Thymus (tissue), 11 donors: ENCODE measurements around the gene MYBPC2. TPM values are rescaled to one million over a fixed set of nuclear protein-coding genes. Genes with fewer than 3 reads are reported as not detected.
A peak's percentile ranks its signal among the peaks of the same experiment; 100 is the strongest.
"Not testable (repeated sequence)": the region's sequence is repeated elsewhere in the genome, so short reads cannot be mapped to it uniquely, and the experiment has no call there.

ENCODE experiments used
- DNase-seq, 9 donors: peaks; one replicate each; pipeline ENCODE4 v3.0.0-alpha.2; 2013; ENCODE audit warnings: low spot score in 9 of 9, low read depth in 6 of 9, missing footprints in 1 of 9
- H3K27ac ChIP-seq, 2 donors: one replicate each; pipeline ENCODE4 v1.5.1; 2013; ENCODE audit warnings: control low read depth in 1 of 2, low read depth in 1 of 2, low read length in 1 of 2, mild to moderate bottlenecking in 1 of 2, moderate library complexity in 1 of 2
- H3K27me3 ChIP-seq, 2 donors: one replicate each; pipeline ENCODE4 v1.5.1; 2013; ENCODE audit warnings: low read length in 1 of 2; ENCODE audit not compliant: control insufficient read depth in 2 of 2, insufficient read depth in 1 of 2
- H3K36me3 ChIP-seq, 2 donors: one replicate each; pipeline ENCODE4 v1.5.1; 2013; ENCODE audit warnings: low read length in 1 of 2, mild to moderate bottlenecking in 1 of 2, moderate library complexity in 1 of 2; ENCODE audit not compliant: control insufficient read depth in 2 of 2, insufficient read depth in 2 of 2
- H3K4me1 ChIP-seq, 2 donors: one replicate each; pipeline ENCODE4 v1.5.1; 2013; ENCODE audit warnings: low read length in 2 of 2; ENCODE audit not compliant: control insufficient read depth in 2 of 2, insufficient read depth in 2 of 2
- H3K4me3 ChIP-seq, 2 donors: one replicate each; pipeline ENCODE4 v1.5.1; 2013; ENCODE audit warnings: low read length in 2 of 2, control low read depth in 1 of 2, mild to moderate bottlenecking in 1 of 2
- H3K9me3 ChIP-seq, 2 donors: one replicate each; pipeline ENCODE4 v1.5.1; 2013; ENCODE audit warnings: low read length in 1 of 2, mild to moderate bottlenecking in 1 of 2; ENCODE audit not compliant: control insufficient read depth in 2 of 2, insufficient read depth in 1 of 2
- WGBS: extraction: QIAGEN DNeasy Blood & Tissue Kit; methylation state at CpG from one replicate; pipeline ENCODE4 v1.1.7; 2013; 5-methylcytosine and 5-hydroxymethylcytosine counted together
- polyA plus RNA-seq: library from polyadenylated mRNA; stranded (reverse); fragments of 200-250 nt; gene quantifications from one replicate; pipeline ENCODE4 v1.2.3, GENCODE V29; 2013
- total RNA-seq: library from RNA; stranded (reverse); fragments of 120-200 nt; gene quantifications from one replicate; pipeline ENCODE4 v1.2.4, GENCODE V29; 2013
- donor health status: healthy.

The MYBPC2 gene
- total and polyA plus RNA-seq, 2 donors = 1.8 to 7.0 TPM

GRCh38 chr19:50431343-50432220 is 1.1 kb upstream of the MYBPC2 start:
- Histone ChIP-seq H3K4me1 (peaks cover 3 to 22% of the 10 kb centered on the region in 2 donors), H3K9me3 (no peaks in the 10 kb centered on the region), H3K27ac (peak overlapping the region; percentile 74 to 75), H3K4me3 (peak overlapping the region; percentile 56 to 65), H3K36me3 (no peaks in the 10 kb centered on the region), H3K27me3 (peaks cover 40 to 88% of the 10 kb centered on the region in 2 donors)
- 2% methylated on average over 54 of the region's 54 CpGs for WGBS
- peak; percentile 63 to 88 (median 72) for DNase-seq

- H3K27ac ChIP-seq = peak overlapping the region in 1 of 2 donors; percentile 68
- H3K9me3 ChIP-seq = no peaks in the 10 kb centered on the region
- peaks cover 3 to 15% of the 10 kb centered on the region in 2 donors for H3K4me1 ChIP-seq
- WGBS = 91% methylated on average over 19 of the region's 19 CpGs
- no peak for DNase-seq
- peak overlapping the region in 1 of 2 donors; percentile 26 for H3K4me3 ChIP-seq
- peaks cover 33 to 78% of the 10 kb centered on the region in 2 donors for H3K27me3 ChIP-seq
- H3K36me3 ChIP-seq = no peaks in the 10 kb centered on the region
Observed at GRCh38 chr19:50433201-50434180, 799 bp downstream of the MYBPC2 start.

GRCh38 chr19:50434525-50434924 is 1.8 kb downstream of the MYBPC2 start:
- WGBS = 69% methylated on average over 12 of the region's 12 CpGs
- H3K27ac ChIP-seq = no peak overlapping the region
- H3K27me3 ChIP-seq = peaks cover 33 to 67% of the 10 kb centered on the region in 2 donors
- H3K4me1 ChIP-seq = peaks cover 3 to 14% of the 10 kb centered on the region in 2 donors
- DNase-seq = no peak
- H3K9me3 ChIP-seq = no peaks in the 10 kb centered on the region
- H3K36me3 ChIP-seq = no peaks in the 10 kb centered on the region
- no peak overlapping the region for H3K4me3 ChIP-seq

GRCh38 chr19:50435221-50435620 is 2.5 kb downstream of the MYBPC2 start:
- no peak overlapping the region for H3K4me3 ChIP-seq
- no peaks in the 10 kb centered on the region for H3K36me3 ChIP-seq
- peaks cover 3 to 14% of the 10 kb centered on the region in 2 donors for H3K4me1 ChIP-seq
- no peaks in the 10 kb centered on the region for H3K9me3 ChIP-seq
- 94% methylated on average over 17 of the region's 17 CpGs for WGBS
- no peak overlapping the region for H3K27ac ChIP-seq
- no peak for DNase-seq
- H3K27me3 ChIP-seq = peaks cover 29 to 62% of the 10 kb centered on the region in 2 donors

- Histone ChIP-seq H3K9me3 (no peaks in the 10 kb centered on the region), H3K27me3 (peaks cover 28 to 58% of the 10 kb centered on the region in 2 donors), H3K4me3 (no peak overlapping the region), H3K4me1 (peaks cover 3 to 14% of the 10 kb centered on the region in 2 donors), H3K27ac (no peak overlapping the region), H3K36me3 (no peaks in the 10 kb centered on the region)
- 89% methylated on average over 12 of the region's 12 CpGs for WGBS
- no peak for DNase-seq
Observed at GRCh38 chr19:50435627-50436026, 2.9 kb downstream of the MYBPC2 start.

- peaks cover 0 to under 1% of the 10 kb centered on the region in 2 donors for H3K4me1 ChIP-seq
- no peak for DNase-seq
- no peak overlapping the region for H3K27ac ChIP-seq
- peaks cover 13 to 37% of the 10 kb centered on the region in 2 donors for H3K27me3 ChIP-seq
- H3K36me3 ChIP-seq = no peaks in the 10 kb centered on the region
- no peaks in the 10 kb centered on the region for H3K9me3 ChIP-seq
- 97% methylated on average over 5 of the region's 5 CpGs for WGBS
- H3K4me3 ChIP-seq = no peak overlapping the region
Observed at GRCh38 chr19:50437862-50438449, 5.3 kb downstream of the MYBPC2 start.

- WGBS = 93% methylated on average over 2 of the region's 2 CpGs
- H3K27ac ChIP-seq, H3K4me3 ChIP-seq, H3K36me3 ChIP-seq, DNase-seq, H3K9me3 ChIP-seq, H3K4me1 ChIP-seq: not testable (repeated sequence)
- peaks cover 3 to 25% of the 10 kb centered on the region in 2 donors for H3K27me3 ChIP-seq
Observed at GRCh38 chr19:50439130-50439529, 6.4 kb downstream of the MYBPC2 start.

GRCh38 chr19:50444059-50444458 is 11.4 kb downstream of the MYBPC2 start:
- Histone ChIP-seq H3K27me3 (no peaks in the 10 kb centered on the region), H3K36me3 (no peaks in the 10 kb centered on the region), H3K4me1 (no peaks in the 10 kb centered on the region), H3K4me3 (no peak overlapping the region), H3K27ac (no peak overlapping the region), H3K9me3 (no peaks in the 10 kb centered on the region)
- 91% methylated on average over 1 of the region's 1 CpG for WGBS
- DNase-seq = no peak
